Muscle of leg (tissue), 11 donors: ENCODE data around the gene MAEA. TPM values are rescaled to one million over a fixed set of nuclear protein-coding genes. Genes with fewer than 3 reads are reported as not detected.
"Not testable (repeated sequence)": the region's sequence is repeated elsewhere in the genome, so short reads cannot be mapped to it uniquely, and the experiment has no call there.

Experiments
- DNase-seq: peaks from one replicate; pipeline ENCODE4 v3.0.0; 2013
- H3K27ac ChIP-seq: one replicate; pipeline ENCODE4 v1.5.1; 2013; ENCODE audit warnings: mild to moderate bottlenecking, low read length, control low read depth
- H3K27me3 ChIP-seq: one replicate; pipeline ENCODE4 v1.6.1; 2013; ENCODE audit warnings: low read length; ENCODE audit not compliant: control insufficient read depth, insufficient read depth
- H3K36me3 ChIP-seq: one replicate; pipeline ENCODE4 v1.6.1; 2013; ENCODE audit warnings: low read length; ENCODE audit not compliant: control insufficient read depth, insufficient read depth
- H3K4me1 ChIP-seq: one replicate; pipeline ENCODE4 v1.6.1; 2013; ENCODE audit warnings: low read length; ENCODE audit not compliant: control insufficient read depth, insufficient read depth
- H3K4me3 ChIP-seq: one replicate; pipeline ENCODE4 v1.5.1; 2013; ENCODE audit warnings: low read length, control low read depth
- H3K9me3 ChIP-seq: replicated peaks from 2 replicates; pipeline ENCODE4 v1.6.1; 2013; ENCODE audit warnings: low read depth, low read length; ENCODE audit not compliant: control insufficient read depth
- WGBS: methylation state at CpG from one replicate; pipeline ENCODE4 v1.1.5; 2013; ENCODE audit warnings: missing lambda C conversion rate; ENCODE audit not compliant: insufficient coverage; 5-methylcytosine and 5-hydroxymethylcytosine counted together
- polyA plus RNA-seq, 8 donors: library from polyadenylated mRNA; unstranded; fragments of 120-200 nt; gene quantifications; one replicate each; pipeline versions ENCODE4 v1.2.1 to v1.2.3, GENCODE V29; 2013; ENCODE audit warnings: inconsistent platforms in 1 of 8, low replicate concordance in 1 of 8; ENCODE audit not compliant: insufficient read length in 8 of 8, insufficient read depth in 1 of 8
- total RNA-seq: library from RNA; stranded (reverse); fragments of 120-200 nt; gene quantifications from one replicate; pipeline ENCODE4 v1.2.4, GENCODE V29; 2013

The MAEA gene
- total and polyA plus RNA-seq, 9 donors: 30.5 to 49.6 (median 40.8) TPM

DNA sequence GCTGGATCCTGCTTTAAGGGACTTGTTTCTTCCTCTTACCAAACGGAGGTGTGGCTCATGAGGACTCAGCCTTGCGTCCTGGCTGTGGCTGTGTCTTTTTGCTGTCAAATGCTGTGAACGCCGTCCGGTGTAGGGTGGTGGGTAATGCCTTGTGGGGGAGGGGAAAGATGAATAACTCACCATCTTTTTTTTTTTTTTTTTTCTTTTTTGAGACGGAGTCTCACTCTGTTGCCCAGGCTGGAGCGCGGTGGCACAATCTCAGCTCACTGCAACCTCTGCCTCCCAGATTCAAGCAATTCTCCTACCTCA, 3.0 kb downstream of the MAEA start:
- H3K4me1 ChIP-seq: peaks cover 19% of the 10 kb centered on the region

DNA sequence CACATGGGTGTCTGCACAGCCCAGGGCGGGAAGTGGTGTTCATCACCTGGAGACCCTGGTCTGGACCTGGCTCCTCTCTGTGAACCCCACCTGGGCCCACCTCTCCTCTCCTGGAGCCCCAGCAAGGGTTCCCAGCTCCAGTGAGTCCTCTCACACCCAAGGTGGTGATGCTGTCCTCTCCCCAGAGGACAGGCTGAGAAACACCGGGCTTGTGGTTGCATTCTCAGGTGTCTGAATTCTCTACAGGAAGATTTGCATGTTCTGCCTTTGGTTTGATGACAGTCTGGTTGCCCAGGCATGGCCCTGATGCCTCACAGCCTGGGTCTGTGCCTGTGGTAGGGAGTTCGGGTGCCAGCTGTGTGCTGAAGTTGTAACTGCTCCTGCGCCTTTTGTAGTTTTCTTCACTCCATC, 3.8 kb downstream of the MAEA start:
- H3K27me3 ChIP-seq: no peaks in the 10 kb centered on the region
- H3K4me3 ChIP-seq: no peak overlapping the region
- H3K4me1 ChIP-seq: peaks cover 19% of the 10 kb centered on the region
- peaks cover 27% of the 10 kb centered on the region for H3K36me3 ChIP-seq
- H3K27ac ChIP-seq: no peak overlapping the region
- DNase-seq: no peak
- WGBS: 87% methylated on average over 3 of the region's 4 CpGs
- no peaks in the 10 kb centered on the region for H3K9me3 ChIP-seq

More for the DNA sequence above, 3.0 kb downstream of the MAEA start:
- H3K36me3 ChIP-seq: peaks cover 22% of the 10 kb centered on the region
- not testable (repeated sequence) for H3K9me3 ChIP-seq, H3K27ac ChIP-seq, DNase-seq, H3K4me3 ChIP-seq, H3K27me3 ChIP-seq
- no CpG with 5 or more reads among the region's 8 CpGs for WGBS

DNA sequence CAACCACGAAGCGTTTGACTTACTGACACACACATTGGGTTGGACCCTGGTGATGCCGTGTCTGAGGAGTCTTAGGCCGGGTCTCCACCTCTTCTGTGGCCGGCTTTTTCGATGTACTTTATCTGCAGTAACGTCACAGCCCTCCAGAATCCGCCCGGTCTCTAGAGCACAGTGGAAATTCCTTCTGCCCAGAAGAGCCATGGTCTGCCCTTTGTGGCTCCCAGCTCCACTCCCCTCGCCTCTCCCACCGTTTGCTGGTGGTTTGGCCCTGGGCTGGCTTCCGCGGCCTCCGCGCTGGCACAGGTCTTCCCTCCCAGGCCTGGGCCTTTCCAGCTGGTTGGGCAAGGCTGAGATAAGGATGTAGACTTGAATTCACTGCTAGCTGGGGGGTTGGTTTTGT, 4.3 kb downstream of the MAEA start:
- Histone ChIP-seq H3K9me3 (no peaks in the 10 kb centered on the region), H3K4me1 (peaks cover 16% of the 10 kb centered on the region), H3K36me3 (peaks cover 27% of the 10 kb centered on the region), H3K27ac (no peak overlapping the region), H3K27me3 (no peaks in the 10 kb centered on the region), H3K4me3 (no peak overlapping the region)
- no peak for DNase-seq
- 72% methylated on average over 12 of the region's 15 CpGs for whole genome bisulfite sequencing

DNA sequence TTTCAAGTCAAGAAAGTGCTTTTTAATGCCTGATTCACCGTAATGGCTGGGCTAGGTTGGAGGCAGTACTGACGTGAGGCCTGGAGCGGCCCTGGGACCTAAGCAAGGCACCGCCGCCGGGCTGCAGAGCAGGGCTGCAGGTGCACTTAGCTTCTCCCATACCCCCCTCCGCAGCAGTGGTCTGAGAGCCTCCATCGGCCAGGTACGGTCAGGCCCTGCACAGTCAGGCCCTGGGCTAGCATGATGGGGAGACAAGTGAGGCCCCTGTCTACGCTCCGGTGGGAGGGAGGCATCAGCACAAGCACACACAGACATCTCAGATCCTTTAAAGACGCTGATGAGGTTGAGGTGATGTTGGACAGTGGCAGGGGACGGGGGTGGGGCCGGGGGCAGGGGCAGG, 4.7 kb downstream of the MAEA start:
- peaks cover 15% of the 10 kb centered on the region for H3K4me1 ChIP-seq
- no peak overlapping the region for H3K4me3 ChIP-seq
- no peak overlapping the region for H3K27ac ChIP-seq

GRCh38 chr4:1294891-1295290, 5.2 kb downstream of the MAEA start:
- peaks cover 36% of the 10 kb centered on the region for H3K36me3 ChIP-seq
- no peak for DNase-seq
- peaks cover 15% of the 10 kb centered on the region for H3K4me1 ChIP-seq
- no peaks in the 10 kb centered on the region for H3K9me3 ChIP-seq
- no peak overlapping the region for H3K4me3 ChIP-seq
- no peaks in the 10 kb centered on the region for H3K27me3 ChIP-seq
- whole genome bisulfite sequencing: 45% methylated on average over 7 of the region's 10 CpGs
- H3K27ac ChIP-seq: no peak overlapping the region

More for the DNA sequence above, 4.7 kb downstream of the MAEA start:
- Histone ChIP-seq H3K9me3 (no peaks in the 10 kb centered on the region), H3K36me3 (peaks cover 31% of the 10 kb centered on the region), H3K27me3 (no peaks in the 10 kb centered on the region)
- no CpG with 5 or more reads among the region's 14 CpGs for WGBS
- no peak for DNase-seq

- no peak for DNase-seq
- Histone ChIP-seq H3K9me3 (no peaks in the 10 kb centered on the region), H3K4me1 (peaks cover 17% of the 10 kb centered on the region), H3K27me3 (no peaks in the 10 kb centered on the region), H3K4me3 (no peak overlapping the region), H3K27ac (no peak overlapping the region), H3K36me3 (peaks cover 42% of the 10 kb centered on the region)
- WGBS: 75% methylated on average over 13 of the region's 24 CpGs
Measured at GRCh38 chr4:1295405-1296055, 5.8 kb downstream of the MAEA start.

- Histone ChIP-seq H3K27me3 (no peaks in the 10 kb centered on the region), H3K9me3 (no peaks in the 10 kb centered on the region), H3K4me3 (no peak overlapping the region), H3K27ac (no peak overlapping the region), H3K36me3 (peaks cover 48% of the 10 kb centered on the region), H3K4me1 (peaks cover 12% of the 10 kb centered on the region)
- no peak for DNase-seq
- 82% methylated on average over 16 of the region's 18 CpGs for WGBS
Measured at GRCh38 chr4:1296324-1297022, 6.8 kb downstream of the MAEA start.

GRCh38 chr4:1297023-1297395, 7.3 kb downstream of the MAEA start:
- peaks cover 10% of the 10 kb centered on the region for H3K4me1 ChIP-seq
- peaks cover 46% of the 10 kb centered on the region for H3K36me3 ChIP-seq
- no peak overlapping the region for H3K4me3 ChIP-seq
- no peak for DNase-seq
- H3K27ac ChIP-seq: no peak overlapping the region
- no peaks in the 10 kb centered on the region for H3K27me3 ChIP-seq
- no peaks in the 10 kb centered on the region for H3K9me3 ChIP-seq
- 87% methylated on average over 15 of the region's 22 CpGs for WGBS

- DNase-seq: no peak
- Histone ChIP-seq H3K36me3 (peaks cover 40% of the 10 kb centered on the region), H3K4me1 (peaks cover 8% of the 10 kb centered on the region), H3K27me3 (no peaks in the 10 kb centered on the region), H3K9me3 (no peaks in the 10 kb centered on the region), H3K4me3 (no peak overlapping the region), H3K27ac (no peak overlapping the region)
- WGBS: 85% methylated on average over 31 of the region's 32 CpGs
Measured at GRCh38 chr4:1297456-1298325, 8.0 kb downstream of the MAEA start.

GRCh38 chr4:1298461-1298860, 8.8 kb downstream of the MAEA start:
- Histone ChIP-seq H3K27ac (no peak overlapping the region), H3K36me3 (peaks cover 40% of the 10 kb centered on the region), H3K9me3 (no peaks in the 10 kb centered on the region), H3K4me1 (peaks cover 8% of the 10 kb centered on the region), H3K4me3 (no peak overlapping the region), H3K27me3 (no peaks in the 10 kb centered on the region)
- 93% methylated on average over 5 of the region's 7 CpGs for WGBS
- DNase-seq: no peak
